ENCODE results near the gene TIMP1. TPM values are rescaled to one million over a fixed set of nuclear protein-coding genes. Genes with fewer than 3 reads are reported as not detected.
A peak's percentile ranks its signal among the peaks of the same experiment; 100 is the strongest.

The TIMP1 gene
- total RNA-seq (2022) (143 and 188 TPM in 2 replicates), Bru-seq, nascent RNA (percentile 69 among the genes with signal in this experiment), BruChase-seq, experiment 1, labeled RNA remaining after a 6-hour chase (percentile 79 among the genes with signal in this experiment), BruChase-seq, experiment 2, labeled RNA remaining after a 2-hour chase (percentile 61 among the genes with signal in this experiment)
- long read RNA-seq, transcript TIMP1-201 (6 exons, 892 nt) = major isoform, 274 of 290 reads
- long read RNA-seq, partial matches to known transcripts = 11 of 290 reads
- long read RNA-seq, other reads (novel, unspliced or antisense) = 4 of 290 reads

- CTCF ChIA-PET = interaction anchor here (0.7 kb wide), 1 partner anchor 897 kb away, joined by 6 read pairs; no protein-coding TSS in a partner anchor
These were observed at the start of gene TIMP1 for GRCh38 chrX:47581731-47582647. TIMP1 (plus strand) TSS chrX:47582436; CDS start chrX:47583416, 980 bp downstream.

GRCh38 chrX:47539860-47540259 is 42.4 kb upstream of the TIMP1 start:
- no TSS peak for BruUV-seq (replicated peaks)
- no peak for TF ChIP-seq CTCF (IDR thresholded peaks at IDR 0.05; ENCODE audit: unreplicated experiment)
- Mint-ChIP-seq H3K36me3 (ENCODE audit: insufficient read depth, unreplicated experiment) (no peaks in the 10 kb centered on the region), H3K9me3 (ENCODE audit: low read depth, unreplicated experiment) (no peaks in the 10 kb centered on the region), H3K4me3 (ENCODE audit: low read depth, unreplicated experiment) (no peak overlapping the region), H3K4me1 (ENCODE audit: low read depth, unreplicated experiment) (no peaks in the 10 kb centered on the region), H3K27ac (ENCODE audit: unreplicated experiment) (no peak overlapping the region), H3K27me3 (ENCODE audit: unreplicated experiment) (no peaks in the 10 kb centered on the region)
- no peak for DNase-seq
- CTCF ChIA-PET = interaction anchor here (0.6 kb wide), 1 partner anchor 56 kb away, joined by 4 read pairs; no protein-coding TSS in a partner anchor
- intact Hi-C loops (cut with micrococcal nuclease; ENCODE audit: unreplicated experiment) = no loop called here

More at GRCh38 chrX:47581731-47582647, at the start of gene TIMP1:
- H3K4me3 Mint-ChIP-seq (ENCODE audit: low read depth, unreplicated experiment) = peak within 1 kb of the TSS; percentile 70
- H3K4me1 Mint-ChIP-seq (ENCODE audit: low read depth, unreplicated experiment) = peaks cover 51% of the 10 kb centered on the region
- H3K27me3 Mint-ChIP-seq (ENCODE audit: unreplicated experiment) = no peaks in the 10 kb centered on the region
- H3K36me3 Mint-ChIP-seq (ENCODE audit: insufficient read depth, unreplicated experiment) = peaks cover 30% of the 10 kb centered on the region
- H3K9me3 Mint-ChIP-seq (ENCODE audit: low read depth, unreplicated experiment) = no peaks in the 10 kb centered on the region
- TF ChIP-seq CTCF (IDR thresholded peaks at IDR 0.05; ENCODE audit: unreplicated experiment) = no peak
- intact Hi-C loops (cut with micrococcal nuclease; ENCODE audit: unreplicated experiment) = loop anchor here (2.0 kb wide), 1 partner anchor 77 kb away; the partner anchor contains the start of gene UXT
- peak; percentile 87 for DNase-seq
- BruUV-seq (replicated peaks) = no TSS peak
- H3K27ac Mint-ChIP-seq (ENCODE audit: unreplicated experiment) = peak within 1 kb of the TSS; percentile 85

- Mint-ChIP-seq H3K4me1 (ENCODE audit: low read depth, unreplicated experiment) (no peaks in the 10 kb centered on the region), H3K27me3 (ENCODE audit: unreplicated experiment) (no peaks in the 10 kb centered on the region), H3K27ac (ENCODE audit: unreplicated experiment) (no peak overlapping the region), H3K36me3 (ENCODE audit: insufficient read depth, unreplicated experiment) (no peaks in the 10 kb centered on the region), H3K9me3 (ENCODE audit: low read depth, unreplicated experiment) (no peaks in the 10 kb centered on the region), H3K4me3 (ENCODE audit: low read depth, unreplicated experiment) (no peak overlapping the region)
- TF ChIP-seq CTCF (IDR thresholded peaks at IDR 0.05; ENCODE audit: unreplicated experiment) = no peak
- DNase-seq = peak; percentile 71
- CTCF ChIA-PET = no interaction called here
- intact Hi-C loops (cut with micrococcal nuclease; ENCODE audit: unreplicated experiment) = no loop called here
- BruUV-seq (replicated peaks) = no TSS peak
These were observed 41.3 kb upstream of the TIMP1 start for GRCh38 chrX:47540754-47541538.

- intact Hi-C loops (cut with micrococcal nuclease; ENCODE audit: unreplicated experiment) = no loop called here
- CTCF ChIA-PET = no interaction called here
- H3K36me3 Mint-ChIP-seq (ENCODE audit: insufficient read depth, unreplicated experiment) = no peaks in the 10 kb centered on the region
- H3K27ac Mint-ChIP-seq (ENCODE audit: unreplicated experiment) = no peak overlapping the region
- no peak overlapping the region for H3K4me3 Mint-ChIP-seq (ENCODE audit: low read depth, unreplicated experiment)
- DNase-seq = no peak
- no peak for TF ChIP-seq CTCF (IDR thresholded peaks at IDR 0.05; ENCODE audit: unreplicated experiment)
- H3K9me3 Mint-ChIP-seq (ENCODE audit: low read depth, unreplicated experiment) = no peaks in the 10 kb centered on the region
- BruUV-seq (replicated peaks) = no TSS peak
- no peaks in the 10 kb centered on the region for H3K27me3 Mint-ChIP-seq (ENCODE audit: unreplicated experiment)
- no peaks in the 10 kb centered on the region for H3K4me1 Mint-ChIP-seq (ENCODE audit: low read depth, unreplicated experiment)
These were observed 38.7 kb upstream of the TIMP1 start for GRCh38 chrX:47543496-47543895.

All from Calu3 (cell line).